ENCODE measurements around the gene LEMD3. TPM values are rescaled to one million over a fixed set of nuclear protein-coding genes. Genes with fewer than 3 reads are reported as not detected.

The LEMD3 gene
- total and polyA plus RNA-seq, 2 of the 8 experiments (the other 6 are each of a cell fraction or from before 2014, with no cell fraction given) = 5.8 to 33.2 TPM

GRCh38 chr12:65278576-65279368, 109.4 kb downstream of the LEMD3 start, which contains the start of gene MSRB3 (continued):
- no peak for TF ChIP-seq RXRA (IDR thresholded peaks at IDR 0.05; ENCODE audit: insufficient read depth, low read depth, low read length)
- TF ChIP-seq EZH2 (IDR thresholded peaks at IDR 0.05; ENCODE audit: low read depth, low read length, severe bottlenecking) = peak; percentile 16
- TF ChIP-seq TAF1 (IDR thresholded peaks at IDR 0.05; ENCODE audit: low read depth, low read length) = 0 out of 2 replicates have a peak, but pooled peaks have one; percentile 33
- 0 out of 2 replicates have a peak, but pooled peaks have one; percentile 61 for TF ChIP-seq TCF12 (IDR thresholded peaks at IDR 0.05; ENCODE audit: low read depth, low read length)
- TF ChIP-seq POLR2AphosphoS5 (IDR thresholded peaks at IDR 0.05; ENCODE audit: low read depth, low read length) = no peak
- TF ChIP-seq NANOG (IDR thresholded peaks at IDR 0.05; ENCODE audit: insufficient read depth, low read depth, low read length, poor library complexity, severe bottlenecking) = no peak
- TF ChIP-seq PHF8 (conservative IDR thresholded peaks at IDR 0.05; ENCODE audit: low read depth, low read length) = peak; percentile 25; the same call in 1 of the 2 replicates
- no peak for TF ChIP-seq FOSL1 (IDR thresholded peaks at IDR 0.05; ENCODE audit: insufficient read depth, low read depth, low read length)
- no peak for TF ChIP-seq HDAC6 (IDR thresholded peaks at IDR 0.05; ENCODE audit: low read depth, low read length)
- TF ChIP-seq EGR1 (IDR thresholded peaks at IDR 0.05; ENCODE audit: borderline replicate concordance, low read depth, low read length) = peak; percentile 69; the same call in 1 of the 2 replicates
- TF ChIP-seq TEAD4 (IDR thresholded peaks at IDR 0.05; ENCODE audit: low read depth, low read length) = peak; percentile 82

All from H1 (cell line).